Stomach smooth muscle (tissue), 2 donors: ENCODE data around the gene SNX10.

Experiments used
- H3K27ac ChIP-seq: one replicate; pipeline ENCODE4 v1.7.0; 2013; ENCODE audit warnings: mild to moderate bottlenecking, low read length, inconsistent platforms
- H3K27me3 ChIP-seq, 2 donors: one replicate each; pipeline ENCODE4 v1.7.0; 2013; ENCODE audit warnings: low read length in 2 of 2; ENCODE audit not compliant: insufficient read depth in 2 of 2, control insufficient read depth in 1 of 2
- H3K36me3 ChIP-seq, 2 donors: one replicate each; pipeline ENCODE4 v1.7.0; 2013; ENCODE audit warnings: low read length in 2 of 2; ENCODE audit not compliant: control insufficient read depth in 2 of 2, insufficient read depth in 2 of 2
- H3K4me1 ChIP-seq: one replicate; pipeline ENCODE4 v1.7.0; 2013; ENCODE audit warnings: low read length; ENCODE audit not compliant: control insufficient read depth, insufficient read depth
- H3K4me3 ChIP-seq, 2 donors: one replicate each; pipeline ENCODE4 v1.7.0; 2013; ENCODE audit warnings: low read length in 2 of 2
- H3K9ac ChIP-seq, 2 donors: one replicate each; pipeline ENCODE4 v1.7.0; 2013; ENCODE audit warnings: low read length in 2 of 2, mild to moderate bottlenecking in 1 of 2
- H3K9me3 ChIP-seq, 2 donors: one replicate each; pipeline ENCODE4 v1.7.0; 2013; ENCODE audit warnings: low read length in 2 of 2; ENCODE audit not compliant: control insufficient read depth in 2 of 2
- donor health status: healthy.
- donor health status: Pancreatic carcinoma.

The SNX10 gene

DNA sequence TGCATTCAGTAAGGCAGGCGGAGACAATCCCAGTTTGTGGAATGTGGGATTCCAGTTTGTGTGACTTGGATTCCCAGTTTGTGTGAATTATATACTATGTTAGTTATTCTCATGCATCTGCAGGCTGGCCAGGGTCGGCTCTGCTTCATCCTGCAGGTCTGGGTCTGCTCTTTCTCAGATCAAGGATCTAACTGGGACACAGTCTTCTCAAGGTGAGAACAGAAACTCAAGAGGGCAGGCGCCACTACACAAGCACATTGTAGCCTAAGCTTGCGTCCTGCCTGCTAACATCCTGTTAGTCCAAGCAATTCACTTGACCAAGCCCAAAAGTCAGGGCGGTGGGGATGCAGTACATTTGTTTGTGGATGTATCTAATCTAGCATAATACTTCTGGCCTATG is 131.1 kb downstream of the SNX10 start:
- no peaks in the 10 kb centered on the region for H3K9me3 ChIP-seq
- no peaks in the 10 kb centered on the region for H3K4me1 ChIP-seq
- no peak overlapping the region for H3K27ac ChIP-seq
- no peak overlapping the region for H3K9ac ChIP-seq
- no peaks in the 10 kb centered on the region for H3K27me3 ChIP-seq
- no peak overlapping the region for H3K4me3 ChIP-seq
- H3K36me3 ChIP-seq, result no peaks in the 10 kb centered on the region

DNA sequence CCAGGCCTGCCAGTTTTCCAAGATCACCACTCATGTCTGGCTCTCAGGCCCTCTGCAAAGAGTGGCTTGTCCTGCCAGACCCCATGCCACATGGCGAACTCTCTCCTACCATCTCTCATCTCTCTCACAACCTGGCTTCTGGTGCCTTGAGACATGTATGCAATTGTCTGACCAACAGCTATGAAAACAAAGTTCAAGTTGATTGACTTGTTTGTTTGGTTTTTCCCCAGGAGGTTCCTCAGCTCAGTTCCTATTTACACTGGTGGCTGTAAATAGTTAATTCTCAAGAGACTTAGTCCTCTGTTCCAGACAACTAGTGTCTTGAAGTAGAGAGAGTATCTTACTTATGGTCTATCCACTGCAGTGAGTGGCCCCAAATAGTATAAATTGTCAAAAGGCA is 131.8 kb downstream of the SNX10 start:
- H3K9ac ChIP-seq, result no peak overlapping the region
- no peaks in the 10 kb centered on the region for H3K36me3 ChIP-seq
- no peaks in the 10 kb centered on the region for H3K4me1 ChIP-seq
- H3K27me3 ChIP-seq, result no peaks in the 10 kb centered on the region
- H3K9me3 ChIP-seq, result no peaks in the 10 kb centered on the region
- no peak overlapping the region for H3K27ac ChIP-seq
- H3K4me3 ChIP-seq, result no peak overlapping the region
